ENCODE data around the gene NPLOC4. TPM values are rescaled to one million over a fixed set of nuclear protein-coding genes. Genes with fewer than 3 reads are reported as not detected.

The NPLOC4 gene
- total RNA-seq, 6 donors from 2014 or later, result 59.9 to 373 (median 87.4) TPM

DNA sequence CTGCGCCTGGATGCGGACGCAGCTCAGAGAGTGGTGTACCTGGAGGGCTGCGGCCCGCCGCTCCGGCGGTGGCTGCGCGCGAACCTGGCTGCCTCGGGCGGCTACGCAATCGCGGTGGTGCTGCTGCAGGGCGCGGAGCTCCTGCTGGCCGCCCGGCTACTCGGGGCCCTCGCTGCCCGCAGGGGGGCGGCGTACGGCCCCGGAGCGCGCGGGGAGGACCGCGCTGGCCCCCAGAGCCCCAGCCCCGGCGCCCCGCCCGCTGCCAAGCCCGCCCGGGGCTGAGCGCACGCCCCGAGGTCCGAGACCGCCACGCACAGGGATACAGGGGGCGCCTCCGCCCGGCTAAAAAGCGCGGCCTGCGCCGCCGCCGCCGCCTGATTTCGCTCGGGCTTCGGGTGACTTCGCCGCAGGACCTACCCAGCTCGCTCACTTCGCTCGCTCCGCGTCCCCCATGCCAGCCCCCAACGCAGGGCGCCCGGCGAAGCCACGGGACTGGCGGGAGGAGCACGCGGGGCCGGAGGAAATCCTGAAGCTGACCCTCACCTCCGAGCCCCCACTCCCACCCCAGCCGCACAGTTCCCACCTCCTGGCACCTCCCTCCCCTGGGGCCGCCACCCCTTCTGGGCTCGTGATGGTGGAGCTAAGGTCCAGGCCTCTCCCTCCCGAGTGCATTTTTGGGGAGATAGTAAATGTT is 11.2 kb upstream of the NPLOC4 start:
- Histone ChIP-seq H3K9me3 (peaks cover 0 to 8% (median 2%) of the 10 kb centered on the region in 4 donors), H3K4me3 (no peak overlapping the region), H3K27ac (no peak overlapping the region), H3K27me3 (peaks cover 0 to 18% (median 8%) of the 10 kb centered on the region in 4 donors), H3K36me3 (no peaks in the 10 kb centered on the region), H3K4me1 (peaks cover 0 to 8% (median 0%) of the 10 kb centered on the region in 4 donors)
- DNase-seq (peak in 1 of 2 donors; percentile 81), ATAC-seq (ENCODE audit: low FRiP score in 2 of 2) (no peak)
- WGBS, 2 donors, result 10 to 23% methylated on average over 7 to 29 of the region's 78 CpGs
- TF ChIP-seq, protein P1, sequence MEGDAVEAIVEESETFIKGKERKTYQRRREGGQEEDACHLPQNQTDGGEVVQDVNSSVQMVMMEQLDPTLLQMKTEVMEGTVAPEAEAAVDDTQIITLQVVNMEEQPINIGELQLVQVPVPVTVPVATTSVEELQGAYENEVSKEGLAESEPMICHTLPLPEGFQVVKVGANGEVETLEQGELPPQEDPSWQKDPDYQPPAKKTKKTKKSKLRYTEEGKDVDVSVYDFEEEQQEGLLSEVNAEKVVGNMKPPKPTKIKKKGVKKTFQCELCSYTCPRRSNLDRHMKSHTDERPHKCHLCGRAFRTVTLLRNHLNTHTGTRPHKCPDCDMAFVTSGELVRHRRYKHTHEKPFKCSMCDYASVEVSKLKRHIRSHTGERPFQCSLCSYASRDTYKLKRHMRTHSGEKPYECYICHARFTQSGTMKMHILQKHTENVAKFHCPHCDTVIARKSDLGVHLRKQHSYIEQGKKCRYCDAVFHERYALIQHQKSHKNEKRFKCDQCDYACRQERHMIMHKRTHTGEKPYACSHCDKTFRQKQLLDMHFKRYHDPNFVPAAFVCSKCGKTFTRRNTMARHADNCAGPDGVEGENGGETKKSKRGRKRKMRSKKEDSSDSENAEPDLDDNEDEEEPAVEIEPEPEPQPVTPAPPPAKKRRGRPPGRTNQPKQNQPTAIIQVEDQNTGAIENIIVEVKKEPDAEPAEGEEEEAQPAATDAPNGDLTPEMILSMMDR (IDR thresholded peaks at IDR 0.05), result no peak
- no peak for TF ChIP-seq POLR2AphosphoS5 (IDR thresholded peaks at IDR 0.05)
- TF ChIP-seq EP300 (IDR thresholded peaks at IDR 0.05), result no peak
- TF ChIP-seq POLR2A (IDR thresholded peaks at IDR 0.05), result no peak

DNA sequence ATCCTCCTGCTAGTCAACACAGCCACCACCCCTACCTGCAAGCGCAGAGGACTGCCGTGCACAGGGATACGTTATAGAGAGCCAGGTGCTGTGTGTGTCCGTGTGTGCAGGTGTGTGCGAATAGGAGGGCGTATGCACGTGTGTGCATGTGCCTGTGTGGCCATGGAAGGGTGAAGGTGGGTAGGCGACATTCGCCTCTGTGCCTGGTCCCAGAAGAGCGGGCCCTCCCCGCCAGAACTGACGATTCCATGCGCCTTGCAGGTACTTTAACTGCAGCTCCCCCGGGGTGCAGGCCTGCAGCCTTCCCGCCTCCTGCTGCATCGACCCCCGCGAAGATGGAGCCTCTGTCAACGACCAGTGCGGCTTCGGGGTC is 10.7 kb upstream of the NPLOC4 start:
- Histone ChIP-seq H3K4me3 (no peak overlapping the region), H3K27me3 (peaks cover 0 to 18% (median 8%) of the 10 kb centered on the region in 4 donors), H3K27ac (no peak overlapping the region), H3K4me1 (peaks cover 0 to 8% (median 0%) of the 10 kb centered on the region in 4 donors), H3K9me3 (peaks cover 0 to 8% (median 2%) of the 10 kb centered on the region in 4 donors), H3K36me3 (no peaks in the 10 kb centered on the region)
- 53 to 70% methylated on average over 9 to 14 of the region's 21 CpGs for WGBS, 2 donors
- ATAC-seq (ENCODE audit: low FRiP score in 2 of 2), result no peak
- TF ChIP-seq POLR2A (IDR thresholded peaks at IDR 0.05), result no peak
- TF ChIP-seq POLR2AphosphoS5 (IDR thresholded peaks at IDR 0.05), result no peak
- DNase-seq, result no peak

DNA sequence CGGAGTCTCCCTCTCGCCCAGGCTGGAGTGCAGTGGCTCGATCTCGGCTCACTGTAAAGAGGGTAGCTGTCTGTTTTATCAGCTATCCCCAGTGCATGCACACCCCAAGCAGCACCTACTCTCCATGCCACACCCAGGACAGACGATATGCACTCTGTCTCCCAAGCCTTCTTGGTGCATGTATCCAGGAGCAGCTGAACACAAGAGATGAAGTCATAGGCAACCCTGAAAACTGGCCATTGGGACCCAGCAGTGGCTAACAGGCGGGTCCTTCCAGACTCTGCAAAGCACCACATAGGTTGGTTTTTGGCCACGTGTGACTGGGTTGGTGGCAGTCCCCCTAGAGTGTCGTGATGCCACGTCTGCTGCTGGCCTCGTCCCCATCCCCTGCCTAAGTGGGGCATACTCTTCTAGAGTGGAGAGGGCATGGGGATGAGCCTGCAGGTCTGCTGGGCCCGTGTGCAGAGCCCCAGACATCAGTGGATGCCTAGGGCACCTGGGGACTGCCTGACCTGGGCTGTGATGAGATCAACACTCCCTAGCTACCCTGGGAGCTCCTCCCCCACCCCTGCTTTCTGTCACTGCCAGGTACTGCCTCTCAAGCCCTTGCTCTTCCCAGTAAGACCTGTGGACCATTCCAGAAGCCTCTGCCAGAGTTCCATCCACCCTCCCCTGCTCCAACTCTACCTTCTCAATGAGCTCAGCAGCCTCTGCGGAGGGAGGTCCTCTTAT is 10.1 kb upstream of the NPLOC4 start:
- peaks cover 0 to 8% (median 0%) of the 10 kb centered on the region in 4 donors for H3K4me1 ChIP-seq
- H3K9me3 ChIP-seq, result peaks cover 0 to 8% (median 2%) of the 10 kb centered on the region in 4 donors
- H3K27ac ChIP-seq, result no peak overlapping the region
- ATAC-seq (ENCODE audit: low FRiP score in 2 of 2), result no peak
- peaks cover 0 to 18% (median 8%) of the 10 kb centered on the region in 4 donors for H3K27me3 ChIP-seq
- no peak for DNase-seq
- TF ChIP-seq POLR2A (IDR thresholded peaks at IDR 0.05) (no peak), EP300 (IDR thresholded peaks at IDR 0.05) (no peak), POLR2AphosphoS5 (IDR thresholded peaks at IDR 0.05) (no peak)
- TF ChIP-seq, protein P1 (IDR thresholded peaks at IDR 0.05), result no peak
- WGBS, 2 donors, result 64 to 70% methylated on average over 10 to 12 of the region's 12 CpGs
- H3K4me3 ChIP-seq, result no peak overlapping the region
- H3K36me3 ChIP-seq, result no peaks in the 10 kb centered on the region

DNA sequence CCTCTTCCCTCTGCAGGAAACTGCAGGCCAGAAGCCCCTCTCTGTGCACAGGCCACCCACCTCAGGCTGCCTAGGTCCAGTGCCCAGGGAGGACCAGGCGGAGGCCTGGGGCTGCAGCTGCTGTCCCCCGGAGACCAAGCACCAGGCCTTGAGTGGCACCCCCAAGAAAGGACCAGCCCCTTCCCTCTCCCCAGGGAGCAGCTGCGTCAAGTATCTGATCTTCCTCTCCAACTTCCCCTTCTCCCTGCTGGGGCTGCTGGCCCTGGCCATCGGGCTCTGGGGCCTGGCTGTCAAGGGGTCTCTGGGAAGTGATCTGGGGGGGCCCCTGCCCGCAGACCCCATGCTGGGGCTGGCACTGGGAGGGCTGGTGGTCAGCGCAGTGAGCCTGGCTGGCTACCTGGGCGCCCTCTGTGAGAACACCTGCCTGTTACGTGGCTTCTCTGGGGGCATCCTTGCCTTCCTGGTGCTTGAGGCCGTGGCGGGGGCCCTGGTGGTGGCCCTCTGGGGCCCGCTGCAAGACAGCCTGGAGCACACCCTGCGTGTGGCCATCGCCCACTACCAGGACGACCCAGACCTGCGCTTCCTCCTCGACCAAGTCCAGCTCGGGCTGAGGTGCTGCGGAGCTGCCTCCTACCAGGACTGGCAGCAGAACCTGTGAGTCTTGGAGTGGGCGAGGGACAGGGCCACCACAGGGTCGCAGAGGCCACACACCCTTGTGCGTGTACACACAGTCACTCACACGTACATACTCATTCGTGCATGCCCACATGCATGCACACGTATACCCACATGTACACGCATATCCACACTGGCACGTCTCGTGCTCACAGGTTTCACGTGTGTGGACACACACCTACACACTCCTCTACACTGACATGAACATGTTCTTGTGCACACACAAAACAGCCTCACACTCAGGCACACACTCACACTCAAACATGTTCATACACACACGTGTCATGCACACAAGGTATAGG is 8.4 kb upstream of the NPLOC4 start:
- peaks cover 0 to 8% (median 0%) of the 10 kb centered on the region in 4 donors for H3K4me1 ChIP-seq
- no peak overlapping the region for H3K4me3 ChIP-seq
- ATAC-seq (ENCODE audit: low FRiP score in 2 of 2), result no peak
- H3K36me3 ChIP-seq, result no peaks in the 10 kb centered on the region
- H3K9me3 ChIP-seq, result peaks cover 0 to 8% (median 2%) of the 10 kb centered on the region in 4 donors
- whole genome bisulfite sequencing, 2 donors, result 85 to 95% methylated on average over 13 to 28 of the region's 29 CpGs
- H3K27me3 ChIP-seq, result peaks cover 0 to 18% (median 8%) of the 10 kb centered on the region in 4 donors
- H3K27ac ChIP-seq, result no peak overlapping the region
- TF ChIP-seq EP300 (IDR thresholded peaks at IDR 0.05), result no peak
- TF ChIP-seq, protein P1 (IDR thresholded peaks at IDR 0.05), result no peak
- TF ChIP-seq POLR2AphosphoS5 (IDR thresholded peaks at IDR 0.05), result no peak
- no peak for TF ChIP-seq POLR2A (IDR thresholded peaks at IDR 0.05)
- DNase-seq, result no peak
